HEK293 (cell line): ENCODE data around the gene LAD1.

Source experiments
- CTCF ChIA-PET: fragments of 350-600 bp; formaldehyde crosslinking; extraction: SDS; loops from one replicate; lab custom pipeline; 2021; ENCODE audit warnings: antibody characterized with exemption; lab: Yijun Ruan, JAX
- POLR2A ChIA-PET: fragments of 300-600 bp; formaldehyde crosslinking; extraction: SDS; loops from one replicate; lab custom pipeline; 2020; ENCODE audit warnings: antibody characterized with exemption, inconsistent platforms; lab: Yijun Ruan, JAX
- H3K27ac ChIP-seq: fragments of 200-500 bp; sonication (Bioruptor generic); 2 replicates; pipeline ENCODE4 v1.5.1; 2014; ENCODE audit warnings: low read depth, low read length, control low read depth, inconsistent platforms; ENCODE audit errors: extremely low read depth
- H3K36me3 ChIP-seq, 2 experiments: fragments of 200-500 bp in 1 of 2; sonication (Bioruptor generic) in 1 of 2; 1 replicate in 1 of 2; 2 replicates in 1 of 2; pipeline ENCODE4 v1.5.1; 2014 to 2017; ENCODE audit warnings: inconsistent platforms in 2 of 2, low read length in 2 of 2; ENCODE audit not compliant: control insufficient read depth in 2 of 2, insufficient read depth in 1 of 2
- H3K4me1 ChIP-seq: fragments of 200-500 bp; sonication (Bioruptor generic); 2 replicates; pipeline ENCODE4 v1.5.1; 2014; ENCODE audit warnings: mild to moderate bottlenecking, low read length, inconsistent platforms; ENCODE audit not compliant: control insufficient read depth, insufficient read depth
- H3K4me3 ChIP-seq: 2 replicates; pipeline ENCODE4 v1.5.1; 2011; ENCODE audit warnings: low read depth, mild to moderate bottlenecking, control low read depth, low read length, moderate library complexity
- H3K9me3 ChIP-seq: fragments of 200-500 bp; sonication (Bioruptor generic); 2 replicates; pipeline ENCODE4 v1.5.1; 2014; ENCODE audit warnings: low read depth, low read length, inconsistent platforms; ENCODE audit not compliant: control insufficient read depth, insufficient read depth
- HOXC10 ChIP-seq: sonication (generic); formaldehyde crosslinking; IDR thresholded peaks from 2 replicates; pipeline ENCODE4 v1.8.1; 2023; ENCODE audit warnings: mild to moderate bottlenecking, missing genetic modification reagents
- ZBTB1 ChIP-seq: fragments of 450-650 bp; formaldehyde crosslinking; IDR thresholded peaks from 2 replicates; pipeline ENCODE4 v1.5.1; 2016; ENCODE audit warnings: missing biosample characterization, missing genetic modification characterization
- ZFP69B ChIP-seq: fragments of 450-650 bp; formaldehyde crosslinking; IDR thresholded peaks from 2 replicates; pipeline ENCODE4 v1.5.1; 2016; ENCODE audit warnings: missing biosample characterization, missing genetic modification characterization
- ZNF223 ChIP-seq: fragments of 450-650 bp; formaldehyde crosslinking; IDR thresholded peaks from 2 replicates; pipeline ENCODE4 v1.5.1; 2016; ENCODE audit warnings: missing biosample characterization, missing genetic modification characterization
- ZNF239 ChIP-seq: fragments of 450-650 bp; formaldehyde crosslinking; IDR thresholded peaks from 2 replicates; pipeline ENCODE4 v1.5.1; 2016; ENCODE audit warnings: missing biosample characterization, missing genetic modification characterization
- ZNF324 ChIP-seq: fragments of 450-650 bp; formaldehyde crosslinking; IDR thresholded peaks from 2 replicates; pipeline ENCODE4 v1.5.1; 2016; ENCODE audit warnings: missing biosample characterization, missing genetic modification characterization
- ZNF416 ChIP-seq: fragments of 450-650 bp; formaldehyde crosslinking; IDR thresholded peaks from 2 replicates; pipeline ENCODE4 v1.5.1; 2016; ENCODE audit warnings: missing biosample characterization, missing genetic modification characterization
- ZNF501 ChIP-seq: fragments of 450-650 bp; formaldehyde crosslinking; IDR thresholded peaks from 2 replicates; pipeline ENCODE4 v1.5.1; 2016; ENCODE audit warnings: missing biosample characterization, missing genetic modification characterization
- ZNF510 ChIP-seq: fragments of 450-650 bp; formaldehyde crosslinking; IDR thresholded peaks from 2 replicates; pipeline ENCODE4 v1.5.1; 2018; ENCODE audit warnings: mild to moderate bottlenecking, missing genetic modification characterization, missing biosample characterization; ENCODE audit not compliant: insufficient replicate concordance
- ZNF624 ChIP-seq: fragments of 450-650 bp; formaldehyde crosslinking; IDR thresholded peaks from 2 replicates; pipeline ENCODE4 v1.5.1; 2017; ENCODE audit warnings: missing biosample characterization, missing genetic modification characterization
- ZNF629 ChIP-seq: fragments of 450-650 bp; formaldehyde crosslinking; IDR thresholded peaks from 2 replicates; pipeline ENCODE4 v1.5.1; 2017; ENCODE audit warnings: missing biosample characterization, missing genetic modification characterization
- ZNF654 ChIP-seq: fragments of 450-650 bp; formaldehyde crosslinking; IDR thresholded peaks from 2 replicates; pipeline ENCODE4 v1.5.1; 2016; ENCODE audit warnings: low read depth, missing biosample characterization, missing genetic modification characterization
- ZNF785 ChIP-seq: fragments of 450-650 bp; formaldehyde crosslinking; IDR thresholded peaks from 2 replicates; pipeline ENCODE4 v1.5.1; 2016; ENCODE audit warnings: missing biosample characterization, missing genetic modification characterization
- TF ChIP-seq, protein P1 (sequence below): fragments of 450-650 bp; formaldehyde crosslinking; IDR thresholded peaks from 2 replicates; pipeline ENCODE4 v1.5.1; 2016; ENCODE audit warnings: missing biosample characterization, missing genetic modification characterization
- TF ChIP-seq, protein P2 (sequence below): fragments of 450-650 bp; formaldehyde crosslinking; IDR thresholded peaks from 2 replicates; pipeline ENCODE4 v1.5.1; 2016; ENCODE audit warnings: missing biosample characterization, missing genetic modification characterization
- TF ChIP-seq, protein P3 (sequence below): fragments of 450-650 bp; formaldehyde crosslinking; IDR thresholded peaks from 2 replicates; pipeline ENCODE4 v1.5.1; 2017; ENCODE audit warnings: missing biosample characterization, missing genetic modification characterization

Gene LAD1

DNA sequence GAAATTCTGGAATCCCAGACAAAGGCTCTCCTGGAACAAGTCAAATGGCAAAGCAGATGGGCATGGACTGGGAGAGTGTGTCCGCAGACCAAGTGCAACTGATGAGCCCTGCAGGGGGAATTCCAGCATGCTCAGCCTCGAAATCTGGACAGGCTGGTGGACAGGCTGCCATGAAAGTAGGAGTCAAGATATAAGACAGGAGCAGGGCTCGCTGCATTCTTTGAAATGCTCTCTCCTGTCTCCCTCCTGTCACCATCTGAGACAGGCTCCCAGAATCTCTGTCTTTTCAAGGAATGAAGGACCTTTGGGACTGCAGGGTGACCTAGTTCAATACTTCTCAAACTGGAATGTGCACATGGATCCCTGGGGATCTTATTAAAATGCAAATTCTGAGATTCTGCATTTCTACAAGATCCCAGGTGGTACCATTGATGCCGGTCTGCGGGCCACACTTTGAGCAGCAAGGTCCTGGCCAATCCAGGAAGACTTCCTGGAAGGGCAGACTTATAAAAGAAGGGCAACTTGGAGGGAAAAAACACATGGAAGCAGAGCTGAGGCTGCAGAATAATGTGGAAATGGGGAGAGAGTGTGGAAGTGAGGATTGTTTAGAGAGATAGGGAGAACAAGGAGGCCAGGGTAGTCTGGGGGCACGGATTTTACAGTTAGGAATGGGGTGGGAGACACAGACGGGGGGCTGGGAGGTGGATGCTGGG, 51.5 kb downstream of the LAD1 start:
- Histone ChIP-seq H3K27ac (no peak overlapping the region), H3K9me3 (no peaks in the 10 kb centered on the region), H3K36me3 (no peaks in the 10 kb centered on the region), H3K4me3 (no peak overlapping the region), H3K4me1 (no peaks in the 10 kb centered on the region)
- ChIA-PET CTCF (interaction anchor here (0.6 to 4.8 kb wide), 36 partner anchors 8 to 365 kb away, joined by 3 to 70 read pairs (median 4); no protein-coding TSS in a partner anchor), POLR2A (no interaction called here)
- TF ChIP-seq HOXC10: no peak
- no peak for TF ChIP-seq ZNF501 (tag by site-specific recombination)
- no peak for TF ChIP-seq ZBTB1 (tag by site-specific recombination)
- no peak for TF ChIP-seq ZNF629 (tag by site-specific recombination)
- TF ChIP-seq ZNF239 (tag by site-specific recombination): no peak
- TF ChIP-seq ZNF324: no peak
- TF ChIP-seq, protein P1, sequence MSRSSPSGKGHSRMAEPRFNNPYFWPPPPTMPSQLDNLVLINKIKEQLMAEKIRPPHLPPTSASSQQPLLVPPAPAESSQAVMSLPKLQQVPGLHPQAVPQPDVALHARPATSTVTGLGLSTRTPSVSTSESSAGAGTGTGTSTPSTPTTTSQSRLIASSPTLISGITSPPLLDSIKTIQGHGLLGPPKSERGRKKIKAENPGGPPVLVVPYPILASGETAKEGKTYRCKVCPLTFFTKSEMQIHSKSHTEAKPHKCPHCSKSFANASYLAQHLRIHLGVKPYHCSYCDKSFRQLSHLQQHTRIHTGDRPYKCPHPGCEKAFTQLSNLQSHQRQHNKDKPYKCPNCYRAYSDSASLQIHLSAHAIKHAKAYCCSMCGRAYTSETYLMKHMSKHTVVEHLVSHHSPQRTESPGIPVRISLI (tag by site-specific recombination): no peak
- no peak for TF ChIP-seq ZNF624 (tag by site-specific recombination)
- no peak for TF ChIP-seq ZNF223 (tag by site-specific recombination)
- no peak for TF ChIP-seq ZNF416

DNA sequence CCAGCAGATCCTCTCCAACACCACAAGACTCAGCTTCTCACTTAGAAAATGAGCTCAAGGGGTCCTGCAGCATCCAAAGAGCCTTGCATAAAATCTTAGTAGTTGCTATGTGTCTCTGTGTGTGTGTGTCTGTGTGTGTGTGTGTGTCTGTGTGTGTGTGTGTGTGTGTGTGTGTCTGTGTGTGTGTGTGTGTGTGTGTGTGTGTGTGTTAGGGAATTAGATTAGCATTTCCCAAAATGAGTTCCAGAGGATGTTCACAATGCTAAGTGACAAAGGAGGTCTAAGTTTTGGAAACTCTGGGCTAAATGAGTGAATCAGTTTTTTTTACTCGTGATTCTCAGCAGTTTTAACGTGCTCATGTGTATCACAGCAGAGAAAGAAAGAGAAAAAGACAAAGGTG, 52.1 kb downstream of the LAD1 start:
- H3K36me3 ChIP-seq: no peaks in the 10 kb centered on the region
- CTCF ChIA-PET: interaction anchor here (0.6 to 4.8 kb wide), 29 partner anchors 9 to 364 kb away, joined by 3 to 70 read pairs (median 5); partner anchors contain the start of gene PKP1

DNA sequence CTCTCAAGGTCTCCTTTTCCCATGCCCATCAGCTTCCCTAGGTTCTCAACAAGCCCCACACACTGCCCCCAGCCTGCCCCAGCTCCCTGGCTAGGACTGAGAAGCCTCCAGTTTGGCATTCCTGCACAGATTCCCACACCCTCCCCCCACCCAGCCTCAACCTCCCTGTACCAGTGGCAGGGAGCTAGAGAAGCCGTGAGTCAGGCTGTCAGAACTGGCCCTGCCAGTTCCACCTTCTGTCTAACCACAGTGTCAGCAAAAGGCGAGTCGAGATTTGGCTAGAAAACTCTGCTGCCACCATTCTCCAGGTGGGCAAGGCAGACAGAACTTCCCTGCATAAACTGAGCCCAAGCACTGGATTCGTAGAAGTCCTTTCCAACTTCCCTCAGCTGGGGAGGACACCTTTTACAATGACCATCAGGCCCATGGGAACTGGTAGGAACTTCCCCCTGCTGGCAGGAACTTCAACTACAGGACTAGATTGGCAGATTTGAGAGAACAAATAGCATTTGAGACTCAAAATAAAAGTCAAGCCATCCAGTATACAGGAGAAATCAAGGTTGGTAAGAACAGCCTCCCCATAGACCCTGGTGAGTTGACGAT, 52.7 kb downstream of the LAD1 start:
- CTCF ChIA-PET: interaction anchor here (0.6 to 4.8 kb wide), 27 partner anchors 10 to 363 kb away, joined by 3 to 70 read pairs (median 4); partner anchors contain the start of gene PKP1
- Histone ChIP-seq H3K36me3 (no peaks in the 10 kb centered on the region), H3K4me3 (no peak overlapping the region), H3K27ac (no peak overlapping the region), H3K9me3 (no peaks in the 10 kb centered on the region), H3K4me1 (no peaks in the 10 kb centered on the region)
- POLR2A ChIA-PET: interaction anchor here (0.7 to 0.9 kb wide), 2 partner anchors 15 to 42 kb away, joined by 3 read pairs; no protein-coding TSS in a partner anchor
- TF ChIP-seq, protein P2, sequence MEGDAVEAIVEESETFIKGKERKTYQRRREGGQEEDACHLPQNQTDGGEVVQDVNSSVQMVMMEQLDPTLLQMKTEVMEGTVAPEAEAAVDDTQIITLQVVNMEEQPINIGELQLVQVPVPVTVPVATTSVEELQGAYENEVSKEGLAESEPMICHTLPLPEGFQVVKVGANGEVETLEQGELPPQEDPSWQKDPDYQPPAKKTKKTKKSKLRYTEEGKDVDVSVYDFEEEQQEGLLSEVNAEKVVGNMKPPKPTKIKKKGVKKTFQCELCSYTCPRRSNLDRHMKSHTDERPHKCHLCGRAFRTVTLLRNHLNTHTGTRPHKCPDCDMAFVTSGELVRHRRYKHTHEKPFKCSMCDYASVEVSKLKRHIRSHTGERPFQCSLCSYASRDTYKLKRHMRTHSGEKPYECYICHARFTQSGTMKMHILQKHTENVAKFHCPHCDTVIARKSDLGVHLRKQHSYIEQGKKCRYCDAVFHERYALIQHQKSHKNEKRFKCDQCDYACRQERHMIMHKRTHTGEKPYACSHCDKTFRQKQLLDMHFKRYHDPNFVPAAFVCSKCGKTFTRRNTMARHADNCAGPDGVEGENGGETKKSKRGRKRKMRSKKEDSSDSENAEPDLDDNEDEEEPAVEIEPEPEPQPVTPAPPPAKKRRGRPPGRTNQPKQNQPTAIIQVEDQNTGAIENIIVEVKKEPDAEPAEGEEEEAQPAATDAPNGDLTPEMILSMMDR: 0 out of 2 replicates have a peak, but pooled peaks have one; percentile 20
- no peak for TF ChIP-seq ZNF510 (tag by site-specific recombination)
- TF ChIP-seq ZNF654 (tag by site-specific recombination): peak; percentile 13; the same call in 1 of the 2 replicates
- no peak for TF ChIP-seq ZFP69B (tag by site-specific recombination)

More for the DNA sequence above, 52.1 kb downstream of the LAD1 start:
- POLR2A ChIA-PET: interaction anchor here (0.9 kb wide), 1 partner anchor 15 kb away, joined by 3 read pairs; no protein-coding TSS in a partner anchor
- no peak overlapping the region for H3K27ac ChIP-seq
- no peaks in the 10 kb centered on the region for H3K9me3 ChIP-seq
- TF ChIP-seq, protein P3, sequence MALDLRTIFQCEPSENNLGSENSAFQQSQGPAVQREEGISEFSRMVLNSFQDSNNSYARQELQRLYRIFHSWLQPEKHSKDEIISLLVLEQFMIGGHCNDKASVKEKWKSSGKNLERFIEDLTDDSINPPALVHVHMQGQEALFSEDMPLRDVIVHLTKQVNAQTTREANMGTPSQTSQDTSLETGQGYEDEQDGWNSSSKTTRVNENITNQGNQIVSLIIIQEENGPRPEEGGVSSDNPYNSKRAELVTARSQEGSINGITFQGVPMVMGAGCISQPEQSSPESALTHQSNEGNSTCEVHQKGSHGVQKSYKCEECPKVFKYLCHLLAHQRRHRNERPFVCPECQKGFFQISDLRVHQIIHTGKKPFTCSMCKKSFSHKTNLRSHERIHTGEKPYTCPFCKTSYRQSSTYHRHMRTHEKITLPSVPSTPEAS (tag by site-specific recombination): peak; percentile 91
- no peak for TF ChIP-seq ZNF785 (tag by site-specific recombination)
- H3K4me3 ChIP-seq: no peak overlapping the region
- no peaks in the 10 kb centered on the region for H3K4me1 ChIP-seq
